ENCODE results near the gene FREM1.

The FREM1 gene

DNA sequence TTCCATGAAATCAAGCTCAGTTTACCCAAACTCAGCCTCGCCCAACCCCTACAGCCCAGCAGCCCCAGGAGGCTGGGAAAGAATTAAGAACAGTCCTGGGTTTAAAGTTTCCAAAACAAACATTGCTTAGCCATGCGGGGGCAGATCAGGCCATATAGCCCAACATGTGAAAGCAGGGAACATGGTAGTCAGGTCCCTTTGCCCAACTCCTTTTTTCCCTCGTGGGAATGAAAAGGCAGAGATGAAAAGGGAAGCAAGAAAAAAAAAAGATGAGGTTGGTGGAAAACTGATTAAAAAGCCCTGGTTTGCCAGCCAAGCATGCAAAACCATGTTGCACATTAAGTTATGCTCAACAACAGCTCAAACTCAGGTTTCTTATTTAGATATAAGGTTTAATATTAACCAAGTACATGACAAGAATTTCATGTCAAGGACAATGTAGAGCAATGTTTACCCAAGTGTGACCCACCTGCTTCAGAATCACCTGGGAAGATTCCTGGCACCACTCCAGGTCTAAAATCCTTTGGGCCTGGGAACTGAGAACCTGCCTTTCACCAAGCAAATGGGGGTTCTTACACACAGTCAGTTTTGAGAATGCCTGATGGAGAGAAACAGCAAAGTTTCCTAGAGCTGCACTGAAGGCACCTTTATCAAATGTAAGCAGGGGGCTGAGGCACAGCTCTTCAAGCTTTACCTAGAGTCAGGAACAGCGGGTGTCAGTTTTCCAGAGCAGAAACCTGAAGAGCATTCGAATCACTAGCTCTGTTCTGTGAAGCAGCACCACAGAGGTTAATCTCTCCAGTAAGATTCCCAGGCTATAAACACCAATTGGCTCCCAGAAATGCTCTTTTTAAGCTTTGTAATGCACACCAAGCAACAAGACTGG, 1.7 kb downstream of the FREM1 start:
- DNase-seq: no peak

DNA sequence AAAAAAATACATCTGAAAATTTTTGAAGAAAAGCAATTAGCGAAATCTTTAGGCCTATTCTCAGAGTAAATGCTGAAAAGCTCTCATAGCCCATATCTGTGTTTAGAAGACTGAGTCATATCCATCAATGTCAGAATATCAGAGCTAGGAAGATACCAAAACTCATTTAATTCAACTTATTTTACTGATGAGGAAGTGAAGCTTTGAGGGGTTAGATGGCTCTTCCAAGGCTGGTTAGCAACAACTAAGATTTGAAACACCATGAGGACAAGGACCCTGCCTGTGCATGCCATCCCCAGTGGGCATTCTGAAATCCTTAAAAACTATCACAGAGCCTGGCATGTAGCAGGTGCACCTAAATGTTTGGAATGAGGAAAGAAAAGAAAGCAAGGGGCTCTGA, 2.5 kb downstream of the FREM1 start:
- no peak for DNase-seq

- no peak for DNase-seq
Observed at GRCh38 chr9:14907360-14907685, 2.9 kb downstream of the FREM1 start.

- DNase-seq: no peak
Observed at GRCh38 chr9:14906644-14907359, 3.4 kb downstream of the FREM1 start.

GRCh38 chr9:14906000-14906399, 4.2 kb downstream of the FREM1 start:
- DNase-seq: no peak

- no peak for DNase-seq
Observed at GRCh38 chr9:14903040-14903439, 7.2 kb downstream of the FREM1 start.

DNA sequence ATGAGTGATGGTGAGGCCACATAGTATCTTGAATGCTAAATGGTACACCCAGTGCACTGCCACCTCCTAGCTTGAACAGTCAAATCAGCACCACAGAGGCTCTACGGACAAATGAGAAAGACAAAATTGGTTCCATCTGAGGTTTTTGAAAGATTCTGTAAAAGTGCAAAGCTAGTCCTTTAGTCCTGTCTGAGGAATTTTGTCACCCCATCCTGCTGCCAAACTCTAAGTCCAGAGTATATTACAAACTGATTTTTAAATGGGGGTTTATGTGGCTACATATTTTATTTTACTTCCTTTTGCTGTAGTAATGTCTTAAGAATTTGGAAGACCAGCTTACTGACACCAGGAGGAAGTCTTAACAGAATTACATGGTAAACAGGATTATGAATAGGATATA, 7.7 kb downstream of the FREM1 start:
- DNase-seq: no peak

DNA sequence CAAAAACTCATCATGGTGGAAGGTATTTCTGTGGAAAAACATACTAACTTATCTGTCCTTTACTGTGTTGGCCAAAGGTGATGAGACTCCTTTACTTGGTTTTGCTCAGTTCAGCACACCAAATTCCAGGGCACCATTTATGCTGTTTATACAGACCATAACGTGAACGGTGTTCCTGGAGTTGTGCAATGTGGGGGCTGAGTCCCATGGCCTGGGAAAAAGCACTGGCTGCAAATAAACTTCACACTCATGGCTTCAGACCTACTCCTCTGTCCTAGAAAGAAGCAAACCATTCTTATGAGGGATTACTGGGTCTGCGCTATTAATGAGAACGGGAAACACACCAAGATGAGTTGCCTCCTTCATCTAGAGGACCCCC, 10.4 kb downstream of the FREM1 start:
- DNase-seq: no peak

GRCh38 chr9:14899042-14899814, 11.0 kb downstream of the FREM1 start:
- DNase-seq: no peak

GRCh38 chr9:14895806-14896205, 14.4 kb downstream of the FREM1 start:
- DNase-seq: no peak

DNA sequence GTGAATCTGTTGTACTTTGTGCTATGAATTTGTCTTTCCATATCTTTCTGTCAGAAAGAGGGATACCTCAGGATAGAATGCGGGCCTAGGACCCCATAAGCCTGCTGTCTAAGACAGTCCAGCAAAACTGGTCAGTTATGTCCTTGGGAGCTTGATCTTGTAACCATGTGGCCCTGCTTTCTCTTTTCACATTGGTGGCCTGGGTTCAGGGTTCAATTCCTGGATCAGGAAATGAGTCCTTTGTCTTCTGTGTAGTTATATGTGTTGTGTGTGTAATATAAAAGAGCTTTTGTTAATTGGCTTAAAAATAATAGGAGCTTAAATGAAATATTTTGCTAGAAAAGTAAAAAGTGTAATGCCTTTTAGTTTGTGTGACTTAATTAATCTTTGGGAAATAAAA, 16.9 kb downstream of the FREM1 start:
- no peak for DNase-seq

GRCh38 chr9:14891332-14891731, 18.9 kb downstream of the FREM1 start:
- DNase-seq: no peak

- no peak for DNase-seq
Observed at GRCh38 chr9:14889451-14889850, 20.8 kb downstream of the FREM1 start.

DNA sequence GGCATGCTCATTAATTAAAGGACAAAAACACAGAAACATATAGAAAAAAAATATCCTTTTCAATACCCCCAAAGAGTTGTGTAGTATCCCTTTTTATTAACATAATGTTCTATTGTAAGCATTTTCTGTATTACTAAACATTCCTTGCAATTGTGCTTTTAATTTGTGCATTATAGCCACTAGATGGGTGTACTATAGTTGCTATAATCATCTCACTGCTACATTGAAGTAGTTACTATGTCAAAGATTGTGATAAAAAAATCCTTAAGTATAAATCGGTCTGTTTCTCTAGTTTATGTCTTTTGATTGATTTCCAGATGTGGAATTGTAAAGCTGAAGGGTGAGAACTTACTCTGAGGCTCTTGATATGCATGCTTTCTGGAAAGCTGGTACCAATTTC, 21.4 kb downstream of the FREM1 start:
- no peak for DNase-seq

GRCh38 chr9:14888272-14888671, 22.0 kb downstream of the FREM1 start:
- no peak for DNase-seq

DNA sequence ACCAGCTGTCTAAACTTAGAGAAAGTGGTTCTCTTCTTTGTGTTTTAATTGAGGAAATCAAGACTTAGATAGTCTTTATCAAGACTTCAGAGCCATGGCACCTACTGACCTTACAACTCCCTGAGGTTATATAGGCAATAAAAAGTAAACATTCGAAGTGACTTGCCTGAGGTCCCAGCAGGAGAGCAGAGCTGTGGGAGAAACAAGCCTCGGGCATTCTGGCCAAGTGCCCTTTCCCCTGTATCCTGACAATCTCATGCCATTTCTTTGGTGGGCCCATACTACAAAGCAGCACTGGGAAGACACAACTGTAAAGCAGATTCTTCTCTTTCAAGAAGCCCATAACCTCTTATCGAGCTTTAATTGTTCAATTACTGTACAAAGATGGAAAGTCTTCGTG, 23.1 kb downstream of the FREM1 start:
- no peak for DNase-seq

- no peak for DNase-seq
Observed at GRCh38 chr9:14883310-14883944, 26.8 kb downstream of the FREM1 start.

DNA sequence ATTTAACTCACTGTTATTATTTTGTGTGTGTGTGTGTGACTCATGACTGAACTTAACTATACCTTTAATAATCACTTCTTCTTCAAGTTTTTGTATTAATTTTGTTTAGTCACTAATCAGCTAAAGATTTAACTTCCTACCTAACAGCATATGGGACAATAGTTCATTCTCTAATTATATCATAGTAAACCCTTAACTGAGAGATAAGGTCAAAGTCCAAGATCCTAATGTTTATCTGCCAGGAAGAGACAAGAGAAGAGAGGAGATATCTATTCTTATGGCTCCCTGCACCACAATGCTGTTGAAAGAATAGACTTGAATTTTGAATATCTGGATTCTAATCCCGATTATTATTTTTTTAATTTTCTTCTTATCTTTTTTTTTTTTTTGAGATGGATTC, 28.1 kb downstream of the FREM1 start:
- DNase-seq: no peak

DNA sequence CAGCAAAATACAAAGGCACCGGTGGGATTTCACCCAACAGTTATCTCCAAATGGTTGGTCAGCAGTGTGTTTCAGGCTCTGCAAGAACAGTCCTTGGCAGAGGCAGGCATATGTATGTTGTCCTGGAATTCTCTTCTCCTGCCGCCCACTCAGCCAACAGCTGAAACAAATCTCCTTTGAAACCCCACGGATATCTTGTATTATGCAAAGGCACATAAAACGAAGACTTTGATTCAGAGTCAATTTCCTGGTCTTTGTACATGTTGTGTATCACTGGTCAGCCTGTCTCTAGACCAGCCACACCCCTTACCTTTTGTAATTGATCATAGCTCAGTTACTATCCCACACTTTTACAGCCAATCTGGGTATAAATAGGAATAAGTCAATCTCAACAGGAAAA, 29.2 kb downstream of the FREM1 start:
- DNase-seq: no peak

DNA sequence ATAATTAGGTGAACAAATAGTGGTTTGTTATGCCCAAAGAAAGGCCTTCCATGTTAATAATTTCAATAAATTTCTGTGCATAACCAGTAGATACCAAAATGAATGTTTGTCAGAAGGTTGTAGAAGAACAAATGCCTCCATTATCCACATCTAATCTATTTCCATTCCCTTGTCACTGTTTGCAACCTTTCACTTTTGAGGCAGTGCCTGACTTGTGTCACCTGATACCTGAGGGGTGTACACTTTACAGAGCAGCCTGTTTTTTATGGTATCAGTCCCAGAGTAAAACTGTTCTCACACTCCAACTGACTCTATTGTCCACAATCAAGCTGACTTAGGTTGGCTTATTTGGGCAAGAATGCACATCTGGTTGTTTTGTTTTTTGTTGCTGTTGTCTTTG, 40.1 kb downstream of the FREM1 start:
- DNase-seq: no peak

DNA sequence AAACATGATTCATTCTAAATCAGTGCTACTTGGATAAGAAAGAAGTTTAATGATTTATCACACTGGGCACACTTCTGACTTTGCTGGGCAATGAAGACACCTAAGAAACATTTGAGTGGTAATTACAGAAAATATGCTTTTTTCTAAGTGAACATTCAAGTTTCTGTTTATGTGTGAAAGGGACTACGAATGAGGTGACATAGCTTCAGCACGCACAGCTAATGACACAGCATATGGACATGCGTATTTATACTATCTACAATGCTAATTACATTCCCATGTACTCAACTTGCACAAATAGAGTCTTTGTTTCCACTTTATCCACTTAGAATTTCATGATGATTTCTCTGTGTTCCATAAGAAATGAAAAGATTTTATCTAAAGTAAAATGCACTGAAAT, 40.6 kb downstream of the FREM1 start:
- no peak for DNase-seq

GRCh38 chr9:14868772-14869583, 41.2 kb downstream of the FREM1 start:
- no peak for DNase-seq

DNA sequence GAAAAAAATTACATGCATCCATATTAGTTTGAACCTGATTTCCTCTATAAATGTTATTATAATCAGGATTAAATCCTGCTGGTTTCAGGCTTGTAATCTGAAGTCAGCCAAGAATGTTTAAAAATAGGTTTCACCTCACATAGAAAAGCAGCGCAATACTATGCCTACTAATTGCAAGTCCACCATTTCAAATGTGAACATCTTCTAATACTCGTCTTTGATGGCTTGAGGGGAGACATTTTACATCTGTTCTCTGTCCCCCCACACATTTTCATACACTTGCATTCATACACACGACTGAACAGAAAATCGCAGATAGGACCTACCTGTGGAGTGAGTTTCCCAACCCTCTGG, 41.8 kb downstream of the FREM1 start:
- no peak for DNase-seq
